OCI-LY3 (cell line): ENCODE measurements around the gene FBXO3.

Source experiments
- CTCF ChIP-seq: fragments of 200-600, 300-600 bp; sonication (generic); IDR thresholded peaks from 2 replicates; pipeline ENCODE4 v1.5.1; 2014; ENCODE audit warnings: antibody characterized with exemption, low read length, low read depth
- EZH2phosphoT487 ChIP-seq: fragments of 200-600 bp; shearing (Covaris generic); IDR thresholded peaks from 2 replicates; pipeline ENCODE4 v1.6.1; 2018; ENCODE audit warnings: antibody characterized with exemption, mixed run types, low read depth

GRCh38 chr11:33706546-33706945 lies 67.8 kb downstream of the FBXO3 start:
- TF ChIP-seq CTCF, result no peak
- TF ChIP-seq EZH2phosphoT487, result no peak
